GM18873 (cell line): ENCODE measurements around the gene CDH12.
"Not testable (repeated sequence)": the region's sequence is repeated elsewhere in the genome, so short reads cannot be mapped to it uniquely, and the experiment has no call there.

Source experiments
- ATAC-seq: cut with Tn5 transposase; IDR thresholded peaks from one replicate; pipeline ENCODE4 v1.9.1; 2021; ENCODE audit warnings: mild to moderate bottlenecking, moderate library complexity, moderate number of reproducible peaks; ENCODE audit not compliant: unreplicated experiment, low FRiP score

CDH12 gene

GRCh38 chr5:22852807-22853660 is at the start of gene CDH12:
Gene CDH12, minus strand, starts transcription at chr5:22853344.
- no peak for ATAC-seq

DNA sequence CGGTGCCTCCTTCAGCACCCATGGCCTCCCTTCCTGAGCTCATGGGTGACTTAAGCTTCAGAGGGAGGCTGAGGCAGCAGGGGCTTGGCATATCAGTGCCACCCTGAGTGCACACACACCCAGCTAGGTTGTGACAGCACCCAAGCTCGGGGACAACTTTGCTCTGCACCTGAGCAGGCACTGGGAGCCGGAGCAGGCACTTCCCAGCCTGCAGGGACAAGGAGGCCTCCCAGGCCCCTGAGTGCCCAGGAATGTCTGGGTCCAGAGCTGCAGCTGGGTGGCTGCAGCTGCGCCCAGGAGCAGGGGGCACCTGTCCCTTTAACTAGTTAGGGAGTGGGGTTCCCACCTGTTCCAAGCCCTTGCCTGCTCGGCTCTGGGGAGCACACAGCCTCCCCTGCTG is 48.7 kb upstream of the CDH12 start:
- ATAC-seq, result no peak

- no peak for ATAC-seq
Measured at GRCh38 chr5:22900801-22901310, 47.7 kb upstream of the CDH12 start.

DNA sequence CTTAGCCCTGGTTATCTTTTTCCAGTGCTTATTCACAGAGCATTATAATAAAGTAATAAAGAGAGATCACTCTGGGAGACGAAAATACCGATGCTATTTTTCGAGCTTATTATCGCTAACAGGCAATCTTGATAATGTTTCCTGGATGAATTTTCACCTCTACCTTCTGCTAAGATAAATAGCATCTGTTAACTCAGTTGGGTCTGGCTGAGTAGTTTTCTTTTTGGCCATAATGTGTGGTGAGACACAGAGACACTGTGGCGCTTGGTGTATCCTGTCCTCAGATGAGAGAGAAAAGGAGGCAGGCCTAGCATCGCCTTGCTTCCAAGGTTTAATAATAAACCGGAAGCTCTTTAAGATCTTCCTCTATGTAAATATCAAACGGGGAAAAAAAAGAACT is 46.2 kb upstream of the CDH12 start:
- no peak for ATAC-seq

DNA sequence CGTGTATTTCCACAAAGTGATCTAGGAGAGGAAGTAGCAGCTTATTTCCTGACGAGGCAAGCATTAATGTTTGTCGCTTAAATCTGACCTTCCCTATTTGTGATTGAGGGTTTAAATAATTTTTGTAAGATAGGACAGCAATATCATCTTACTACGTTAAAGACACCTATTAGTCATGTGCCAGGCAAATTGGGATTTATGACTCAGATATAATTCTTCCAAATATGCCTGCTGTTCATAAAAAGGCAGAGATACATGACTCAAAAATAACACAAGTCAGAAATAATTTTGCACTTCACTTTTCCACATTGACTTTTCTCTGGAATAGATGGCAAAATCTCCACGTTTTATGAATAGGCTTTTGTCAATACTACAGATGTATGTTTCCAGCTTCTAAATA is 43.0 kb upstream of the CDH12 start:
- ATAC-seq, result no peak

DNA sequence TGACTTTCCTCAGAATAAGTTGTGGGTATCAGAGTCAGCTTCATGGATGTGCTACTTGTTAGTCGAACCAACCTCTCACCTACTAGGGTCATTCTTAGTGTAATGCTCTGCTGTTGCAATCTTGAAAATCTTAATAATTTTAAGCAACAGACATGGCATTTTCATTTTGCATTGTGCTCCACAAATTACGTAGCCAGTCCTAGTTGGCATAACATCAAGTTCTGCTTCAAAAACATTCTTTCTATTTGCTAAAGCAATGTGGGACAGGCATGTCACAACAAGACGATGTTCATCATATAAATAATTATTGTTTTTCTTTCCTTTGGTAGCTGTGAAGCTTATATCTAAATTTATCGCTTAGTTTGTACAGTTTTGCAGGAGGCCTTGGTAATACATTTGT is 39.3 kb upstream of the CDH12 start:
- ATAC-seq, result no peak

GRCh38 chr5:22889720-22890119 is 36.6 kb upstream of the CDH12 start:
- no peak for ATAC-seq

- no peak for ATAC-seq
Measured at GRCh38 chr5:22887566-22887965, 34.4 kb upstream of the CDH12 start.

- not testable (repeated sequence) for ATAC-seq
Measured at GRCh38 chr5:22858911-22859310, 5.8 kb upstream of the CDH12 start.

DNA sequence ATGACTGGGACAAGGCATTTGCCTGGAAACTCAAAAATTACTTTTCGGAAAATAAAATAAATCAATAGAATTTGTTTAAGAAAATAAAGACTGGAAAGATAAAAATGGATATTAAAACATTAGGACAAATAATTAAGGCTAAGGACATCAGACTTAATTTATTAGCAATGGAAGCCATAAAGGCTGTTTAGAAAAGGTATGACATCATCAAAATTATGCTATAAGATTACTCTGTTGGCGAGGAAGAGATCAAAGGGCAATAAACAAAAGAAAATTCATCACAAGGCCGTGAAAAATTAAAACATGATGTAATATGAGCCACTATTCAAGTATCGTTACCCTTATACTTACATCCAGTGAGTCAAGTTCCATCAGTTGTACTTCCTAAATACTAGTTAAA is 2.7 kb upstream of the CDH12 start:
- ATAC-seq, result no peak

- no peak for ATAC-seq
Measured at GRCh38 chr5:22850981-22851380, 2.2 kb downstream of the CDH12 start.

GRCh38 chr5:22846693-22847092 is 6.5 kb downstream of the CDH12 start:
- ATAC-seq, result no peak

DNA sequence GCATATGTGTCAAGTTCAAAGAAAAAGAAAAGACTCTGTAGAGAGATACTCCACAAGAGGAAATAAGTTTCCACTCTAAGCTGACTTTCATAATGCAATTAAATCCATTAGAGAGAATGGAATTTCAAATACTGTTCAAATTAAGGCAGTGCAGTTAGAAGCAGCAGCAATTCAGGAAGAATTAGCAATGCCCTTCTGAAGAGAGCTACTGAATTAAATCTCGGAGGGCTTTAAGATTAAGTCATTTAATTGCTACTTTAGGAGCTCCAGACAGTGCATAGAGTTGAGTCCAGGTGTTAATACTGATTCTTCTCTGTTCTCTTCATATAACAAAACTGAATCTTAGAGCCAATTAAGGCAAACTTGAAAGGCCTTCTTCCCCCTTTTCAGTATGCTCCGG is 8.5 kb downstream of the CDH12 start:
- no peak for ATAC-seq

GRCh38 chr5:22844155-22844554 is 9.0 kb downstream of the CDH12 start:
- no peak for ATAC-seq

DNA sequence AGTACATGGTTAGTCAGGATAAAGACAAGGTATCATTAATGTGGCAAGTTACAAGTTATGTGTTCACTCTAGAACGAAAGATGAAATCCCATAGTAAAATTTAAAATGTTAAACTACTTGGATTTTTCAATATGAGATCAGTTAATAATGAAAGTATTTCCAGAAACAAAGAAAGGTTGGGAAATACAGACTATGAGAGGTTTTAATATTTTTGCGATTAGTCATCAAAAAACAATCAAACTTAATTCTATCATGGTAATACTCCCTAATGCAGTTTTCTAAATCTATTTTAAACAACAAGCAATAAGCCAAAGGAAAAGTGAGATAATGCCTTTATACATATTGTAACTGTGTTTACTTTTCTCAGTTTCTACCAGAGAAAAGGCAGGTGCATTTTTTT is 10.6 kb downstream of the CDH12 start:
- ATAC-seq, result no peak

- no peak for ATAC-seq
Measured at GRCh38 chr5:22837803-22838202, 15.3 kb downstream of the CDH12 start.

DNA sequence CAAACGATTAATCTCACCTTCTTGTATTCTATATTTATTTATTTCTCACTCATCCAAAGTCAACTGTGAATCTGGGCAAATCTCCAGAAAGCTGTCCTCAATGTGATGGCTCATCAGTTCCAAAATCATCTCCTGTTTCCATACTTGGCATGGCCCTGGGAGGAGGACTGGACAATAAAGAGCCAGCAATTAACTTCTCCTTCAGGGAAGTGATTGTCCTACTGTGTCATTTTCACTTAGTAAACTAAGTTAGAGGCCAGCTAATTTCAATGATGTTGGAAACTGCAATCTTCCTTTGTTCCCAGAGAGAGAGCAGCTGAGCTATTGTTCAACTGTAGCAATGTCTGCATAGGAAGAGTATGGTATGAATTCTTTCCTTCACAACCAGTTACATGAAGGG is 17.5 kb downstream of the CDH12 start:
- ATAC-seq, result no peak

DNA sequence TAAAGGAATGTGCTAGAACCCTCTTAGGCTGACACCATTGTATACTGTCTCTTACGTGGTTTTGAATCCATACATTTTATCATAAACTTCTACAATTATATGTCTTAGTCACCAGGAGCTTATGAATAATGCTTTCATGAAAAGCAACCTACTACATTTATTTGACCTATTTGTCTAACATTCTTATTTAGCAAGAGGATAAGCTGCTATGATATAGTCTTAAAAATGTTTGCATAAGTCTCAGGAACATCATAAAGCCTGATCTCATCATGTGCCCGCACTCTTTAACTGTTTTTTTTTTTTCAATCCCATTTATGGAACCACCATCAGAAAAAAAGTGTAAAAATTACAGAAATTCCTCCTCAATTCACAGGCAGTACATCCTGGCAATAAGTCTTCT is 59.7 kb downstream of the CDH12 start:
- no peak for ATAC-seq

DNA sequence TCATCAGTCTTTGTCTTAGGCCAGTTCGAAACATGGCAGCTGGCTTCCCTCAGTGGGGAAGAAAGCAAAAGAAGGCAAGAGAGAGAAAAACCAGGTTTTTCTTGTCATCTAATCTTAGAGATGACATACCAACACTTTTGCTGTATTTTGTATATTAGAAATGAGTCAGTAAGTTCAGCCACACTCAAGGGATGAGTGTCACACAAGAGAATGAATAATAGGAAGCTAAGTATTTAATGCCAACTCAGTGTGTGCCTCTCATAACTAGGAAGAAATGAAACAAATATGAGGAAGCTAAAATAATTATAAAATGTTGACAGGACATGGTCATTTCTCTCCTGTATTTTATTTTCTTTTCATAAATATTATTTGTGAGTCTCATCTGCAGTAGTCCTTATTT is 65.3 kb downstream of the CDH12 start:
- no peak for ATAC-seq

GRCh38 chr5:22787398-22787797 is 65.7 kb downstream of the CDH12 start:
- no peak for ATAC-seq

- no peak for ATAC-seq
Measured at GRCh38 chr5:22780756-22781155, 72.4 kb downstream of the CDH12 start.

GRCh38 chr5:22779499-22779898 is 73.6 kb downstream of the CDH12 start:
- ATAC-seq, result no peak
